GM12878 (cell line): ENCODE results near the gene VPS45. TPM values are rescaled to one million over a fixed set of nuclear protein-coding genes. Genes with fewer than 3 reads are reported as not detected.

Experiments used
- ASH2L ChIP-seq: fragments of 300-600, 200-600 bp; sonication (generic); IDR thresholded peaks from 2 replicates; pipeline ENCODE4 v1.6.1; 2017; ENCODE audit warnings: low read depth, mild to moderate bottlenecking, borderline replicate concordance
- CEBPB ChIP-seq, 2 experiments: fragments of 150-350 bp in 1 of 2; IDR thresholded peaks; 2 replicates each; pipeline ENCODE4 v1.6.1; 2012 to 2014; ENCODE audit warnings: low read depth in 2 of 2, low read length in 2 of 2, borderline replicate concordance in 1 of 2, inconsistent platforms in 1 of 2
- EGR1 ChIP-seq, 2 experiments: IDR thresholded peaks; 1 replicate in 1 of 2; 2 replicates in 1 of 2; pipeline ENCODE4 v1.6.1; 2011 to 2012; ENCODE audit warnings: low read depth in 2 of 2, low read length in 2 of 2, borderline replicate concordance in 1 of 2, mild to moderate bottlenecking in 1 of 2, moderate library complexity in 1 of 2
- HCFC1 ChIP-seq: fragments of 150-350 bp; IDR thresholded peaks from 2 replicates; pipeline ENCODE4 v1.6.1; 2014; ENCODE audit warnings: low read length
- HDGF ChIP-seq: fragments of 450-650 bp; IDR thresholded peaks from 2 replicates; pipeline ENCODE4 v1.6.1; 2016; ENCODE audit warnings: antibody characterized with exemption
- IKZF1 ChIP-seq: fragments of 450-650 bp; conservative IDR thresholded peaks from 2 replicates; pipeline ENCODE4 v1.6.1; 2017; ENCODE audit warnings: antibody characterized with exemption, mild to moderate bottlenecking
- MEF2B ChIP-seq: fragments of 450-650 bp; IDR thresholded peaks from 2 replicates; pipeline ENCODE4 v1.6.1; 2018; ENCODE audit warnings: mild to moderate bottlenecking, moderate library complexity; ENCODE audit not compliant: partially characterized antibody, poor library complexity, severe bottlenecking
- PKNOX1 ChIP-seq: fragments of 450-650 bp; IDR thresholded peaks from 2 replicates; pipeline ENCODE4 v1.6.1; 2016; ENCODE audit warnings: mild to moderate bottlenecking
- POLR2A ChIP-seq: IDR thresholded peaks from 2 replicates; pipeline ENCODE4 v1.6.1; 2011; ENCODE audit warnings: low read depth, mild to moderate bottlenecking, low read length
- SRF ChIP-seq, 2 experiments: IDR thresholded peaks; 2 replicates each; pipeline ENCODE4 v1.6.1; 2011; ENCODE audit warnings: low read depth in 2 of 2, low read length in 2 of 2, mild to moderate bottlenecking in 1 of 2, moderate library complexity in 1 of 2
- STAT1 ChIP-seq: fragments of 450-650 bp; conservative IDR thresholded peaks from 2 replicates; pipeline ENCODE4 v1.6.1; 2014; ENCODE audit warnings: antibody characterized with exemption, mild to moderate bottlenecking
- ZNF687 ChIP-seq: fragments of 450-650 bp; IDR thresholded peaks from 2 replicates; pipeline ENCODE4 v1.6.1; 2017; ENCODE audit warnings: mild to moderate bottlenecking, moderate library complexity
- ZSCAN29 ChIP-seq: fragments of 450-650 bp; IDR thresholded peaks from 2 replicates; pipeline ENCODE4 v1.6.1; 2017; ENCODE audit warnings: mild to moderate bottlenecking, moderate library complexity
- polyA plus RNA-seq, 11 experiments: library from polyadenylated mRNA; depleted of rRNA in 4 of 11; unstranded in 6 of 11; stranded (reverse) in 5 of 11; fragments of >200 nt; fragmentation: Nextera tagmentation in 4 of 11; fragmentation: Illumina TruSeq in 1 of 11; extraction: Ambion mirVana in 4 of 11; extraction: Trizol in 1 of 11; gene quantifications; 1 replicate in 1 of 11; 2 replicates in 10 of 11; pipeline versions ENCODE4 v1.2.1 to v1.2.3, GENCODE V29; 2011 to 2016; ENCODE audit warnings: inconsistent platforms in 2 of 11, missing spikeins in 2 of 11, low read depth in 1 of 11
- total RNA-seq, 4 experiments: library from RNA; depleted of rRNA in 3 of 4; stranded (reverse); fragments of >200 nt in 3 of 4; fragmentation: Illumina TruSeq in 1 of 4; extraction: Trizol in 1 of 4; gene quantifications; 2 replicates each; pipeline versions ENCODE4 v1.2.1 to v1.2.3, GENCODE V29; 2013 to 2021
- TF ChIP-seq, protein P1 (sequence below): fragments of 450-650 bp; IDR thresholded peaks from 2 replicates; pipeline ENCODE4 v1.6.1; 2018; ENCODE audit warnings: borderline replicate concordance, mild to moderate bottlenecking; ENCODE audit not compliant: partially characterized antibody
- TF ChIP-seq, protein P2 (sequence below): IDR thresholded peaks from 2 replicates; pipeline ENCODE4 v1.6.1; 2012; ENCODE audit warnings: improper control_type of control experiment, low read depth, low read length; ENCODE audit not compliant: insufficient replicate concordance

The VPS45 gene
- total and polyA plus RNA-seq, 10 of the 15 experiments (the other 5 are each of a cell fraction or from before 2014, with no cell fraction given): 24.4 to 48.7 (median 34.5) TPM

- TF ChIP-seq, protein P1, sequence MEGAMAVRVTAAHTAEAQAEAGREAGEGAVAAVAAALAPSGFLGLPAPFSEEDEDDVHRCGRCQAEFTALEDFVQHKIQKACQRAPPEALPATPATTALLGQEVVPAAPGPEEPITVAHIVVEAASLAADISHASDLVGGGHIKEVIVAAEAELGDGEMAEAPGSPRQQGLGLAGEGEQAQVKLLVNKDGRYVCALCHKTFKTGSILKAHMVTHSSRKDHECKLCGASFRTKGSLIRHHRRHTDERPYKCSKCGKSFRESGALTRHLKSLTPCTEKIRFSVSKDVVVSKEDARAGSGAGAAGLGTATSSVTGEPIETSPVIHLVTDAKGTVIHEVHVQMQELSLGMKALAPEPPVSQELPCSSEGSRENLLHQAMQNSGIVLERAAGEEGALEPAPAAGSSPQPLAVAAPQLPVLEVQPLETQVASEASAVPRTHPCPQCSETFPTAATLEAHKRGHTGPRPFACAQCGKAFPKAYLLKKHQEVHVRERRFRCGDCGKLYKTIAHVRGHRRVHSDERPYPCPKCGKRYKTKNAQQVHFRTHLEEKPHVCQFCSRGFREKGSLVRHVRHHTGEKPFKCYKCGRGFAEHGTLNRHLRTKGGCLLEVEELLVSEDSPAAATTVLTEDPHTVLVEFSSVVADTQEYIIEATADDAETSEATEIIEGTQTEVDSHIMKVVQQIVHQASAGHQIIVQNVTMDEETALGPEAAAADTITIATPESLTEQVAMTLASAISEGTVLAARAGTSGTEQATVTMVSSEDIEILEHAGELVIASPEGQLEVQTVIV: peak; percentile 11
- TF ChIP-seq ASH2L (0 out of 2 replicates have a peak, but pooled peaks have one; percentile 51), IKZF1 (peak; percentile 93), POLR2A (peak; percentile 86), MEF2B (peak; percentile 55), CEBPB (IDR thresholded peaks at IDR 0.05; ENCODE audit: borderline replicate concordance in 1 of 2, low read depth in 2 of 2, low read length in 2 of 2) (peak in 1 of 2 experiments; percentile 66; a peak in 1 of 4 replicates), HDGF (peak; percentile 19; the same call in 1 of the 2 replicates), ZSCAN29 (peak; percentile 70), ZNF687 (peak; percentile 36; the same call in 1 of the 2 replicates), STAT1 (no peak; the same call in 1 of the 2 replicates), PKNOX1 (peak; percentile 18; the same call in 1 of the 2 replicates), SRF (IDR thresholded peaks at IDR 0.05; ENCODE audit: low read depth in 2 of 2, low read length in 2 of 2) (peak in 1 of 2 experiments; percentile 84; a peak in 2 of 4 replicates), HCFC1 (peak; percentile 87), EGR1 (IDR thresholded peaks at IDR 0.05; ENCODE audit: borderline replicate concordance in 1 of 2, low read depth in 2 of 2, low read length in 2 of 2) (peak; percentile 21; a peak in 1 of 3 replicates)
- TF ChIP-seq, protein P2, sequence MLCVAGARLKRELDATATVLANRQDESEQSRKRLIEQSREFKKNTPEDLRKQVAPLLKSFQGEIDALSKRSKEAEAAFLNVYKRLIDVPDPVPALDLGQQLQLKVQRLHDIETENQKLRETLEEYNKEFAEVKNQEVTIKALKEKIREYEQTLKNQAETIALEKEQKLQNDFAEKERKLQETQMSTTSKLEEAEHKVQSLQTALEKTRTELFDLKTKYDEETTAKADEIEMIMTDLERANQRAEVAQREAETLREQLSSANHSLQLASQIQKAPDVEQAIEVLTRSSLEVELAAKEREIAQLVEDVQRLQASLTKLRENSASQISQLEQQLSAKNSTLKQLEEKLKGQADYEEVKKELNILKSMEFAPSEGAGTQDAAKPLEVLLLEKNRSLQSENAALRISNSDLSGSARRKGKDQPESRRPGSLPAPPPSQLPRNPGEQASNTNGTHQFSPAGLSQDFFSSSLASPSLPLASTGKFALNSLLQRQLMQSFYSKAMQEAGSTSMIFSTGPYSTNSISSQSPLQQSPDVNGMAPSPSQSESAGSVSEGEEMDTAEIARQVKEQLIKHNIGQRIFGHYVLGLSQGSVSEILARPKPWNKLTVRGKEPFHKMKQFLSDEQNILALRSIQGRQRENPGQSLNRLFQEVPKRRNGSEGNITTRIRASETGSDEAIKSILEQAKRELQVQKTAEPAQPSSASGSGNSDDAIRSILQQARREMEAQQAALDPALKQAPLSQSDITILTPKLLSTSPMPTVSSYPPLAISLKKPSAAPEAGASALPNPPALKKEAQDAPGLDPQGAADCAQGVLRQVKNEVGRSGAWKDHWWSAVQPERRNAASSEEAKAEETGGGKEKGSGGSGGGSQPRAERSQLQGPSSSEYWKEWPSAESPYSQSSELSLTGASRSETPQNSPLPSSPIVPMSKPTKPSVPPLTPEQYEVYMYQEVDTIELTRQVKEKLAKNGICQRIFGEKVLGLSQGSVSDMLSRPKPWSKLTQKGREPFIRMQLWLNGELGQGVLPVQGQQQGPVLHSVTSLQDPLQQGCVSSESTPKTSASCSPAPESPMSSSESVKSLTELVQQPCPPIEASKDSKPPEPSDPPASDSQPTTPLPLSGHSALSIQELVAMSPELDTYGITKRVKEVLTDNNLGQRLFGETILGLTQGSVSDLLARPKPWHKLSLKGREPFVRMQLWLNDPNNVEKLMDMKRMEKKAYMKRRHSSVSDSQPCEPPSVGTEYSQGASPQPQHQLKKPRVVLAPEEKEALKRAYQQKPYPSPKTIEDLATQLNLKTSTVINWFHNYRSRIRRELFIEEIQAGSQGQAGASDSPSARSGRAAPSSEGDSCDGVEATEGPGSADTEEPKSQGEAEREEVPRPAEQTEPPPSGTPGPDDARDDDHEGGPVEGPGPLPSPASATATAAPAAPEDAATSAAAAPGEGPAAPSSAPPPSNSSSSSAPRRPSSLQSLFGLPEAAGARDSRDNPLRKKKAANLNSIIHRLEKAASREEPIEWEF: peak; percentile 46
Measured at GRCh38 chr1:150067184-150068108, at the start of gene VPS45 (continued).
